ENCODE data around the gene ZCCHC2. TPM values are rescaled to one million over a fixed set of nuclear protein-coding genes. Genes with fewer than 3 reads are reported as not detected.

Gene ZCCHC2
- total and polyA plus RNA-seq, 7 donors = 4.4 to 23.5 (median 14.4) TPM

DNA sequence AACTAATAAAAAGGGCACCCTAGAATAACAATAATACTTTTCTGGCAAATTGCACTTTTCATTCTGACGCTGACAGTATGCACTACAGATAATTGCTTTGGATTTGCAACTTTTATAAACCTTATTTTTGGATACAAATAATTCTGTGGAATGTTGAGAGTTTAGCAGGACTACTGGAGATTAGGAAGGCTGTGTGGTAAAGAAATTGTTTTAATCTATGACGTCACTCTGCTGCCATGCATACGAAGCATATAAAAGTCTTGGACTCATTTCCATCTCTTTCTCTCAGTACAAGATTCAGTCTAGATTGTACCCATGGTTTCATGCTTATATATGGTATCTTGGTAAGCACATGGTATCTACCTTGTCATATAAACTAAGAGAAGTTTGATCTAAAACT is 28.1 kb upstream of the ZCCHC2 start:
- H3K27ac ChIP-seq = no peak overlapping the region
- no peak for TF ChIP-seq EP300 (IDR thresholded peaks at IDR 0.05)
- no peak for TF ChIP-seq CTCF (IDR thresholded peaks at IDR 0.05)
- TF ChIP-seq POLR2A (IDR thresholded peaks at IDR 0.05) = no peak
- TF ChIP-seq POLR2AphosphoS5 (IDR thresholded peaks at IDR 0.05) = no peak
- no peaks in the 10 kb centered on the region for H3K9me3 ChIP-seq
- intact Hi-C loops (cut with DNase I) = no loop called here
- H3K36me3 ChIP-seq = no peaks in the 10 kb centered on the region
- H3K4me1 ChIP-seq = no peaks in the 10 kb centered on the region
- 64 to 73% methylated on average over 3 of the region's 3 CpGs for WGBS, 2 donors
- no peaks in the 10 kb centered on the region for H3K27me3 ChIP-seq
- DNase-seq = no peak
- no peak overlapping the region for H3K4me3 ChIP-seq

- H3K9me3 ChIP-seq = no peaks in the 10 kb centered on the region
- H3K4me1 ChIP-seq = no peaks in the 10 kb centered on the region
- no peak overlapping the region for H3K27ac ChIP-seq
- intact Hi-C loops (cut with DNase I) = no loop called here
- no peaks in the 10 kb centered on the region for H3K36me3 ChIP-seq
- 84 to 89% methylated on average over 2 of the region's 2 CpGs for WGBS, 2 donors
- TF ChIP-seq POLR2A (IDR thresholded peaks at IDR 0.05) = no peak
- no peak for TF ChIP-seq CTCF (IDR thresholded peaks at IDR 0.05)
- TF ChIP-seq EP300 (IDR thresholded peaks at IDR 0.05) = no peak
- TF ChIP-seq POLR2AphosphoS5 (IDR thresholded peaks at IDR 0.05) = no peak
- DNase-seq = no peak
- no peaks in the 10 kb centered on the region for H3K27me3 ChIP-seq
- no peak overlapping the region for H3K4me3 ChIP-seq
These were observed 26.6 kb upstream of the ZCCHC2 start for GRCh38 chr18:62496262-62496661.

GRCh38 chr18:62497190-62497772 is 25.5 kb upstream of the ZCCHC2 start:
- no peaks in the 10 kb centered on the region for H3K27me3 ChIP-seq
- H3K4me1 ChIP-seq = no peaks in the 10 kb centered on the region
- no peaks in the 10 kb centered on the region for H3K36me3 ChIP-seq
- H3K9me3 ChIP-seq = no peaks in the 10 kb centered on the region
- WGBS, 2 donors = 15 to 67% methylated on average over 13 of the region's 13 CpGs
- no peak overlapping the region for H3K4me3 ChIP-seq
- no peak for TF ChIP-seq POLR2AphosphoS5 (IDR thresholded peaks at IDR 0.05)
- no peak for TF ChIP-seq EP300 (IDR thresholded peaks at IDR 0.05)
- no peak for TF ChIP-seq POLR2A (IDR thresholded peaks at IDR 0.05)
- no peak for TF ChIP-seq CTCF (IDR thresholded peaks at IDR 0.05)
- DNase-seq = no peak
- H3K27ac ChIP-seq = no peak overlapping the region
- intact Hi-C loops (cut with DNase I) = no loop called here

GRCh38 chr18:62498616-62499262 is 24.1 kb upstream of the ZCCHC2 start:
- no peak for TF ChIP-seq POLR2AphosphoS5 (IDR thresholded peaks at IDR 0.05)
- TF ChIP-seq POLR2A (IDR thresholded peaks at IDR 0.05) = no peak
- TF ChIP-seq EP300 (IDR thresholded peaks at IDR 0.05) = no peak
- no peak for TF ChIP-seq CTCF (IDR thresholded peaks at IDR 0.05)
- DNase-seq = no peak
- no peaks in the 10 kb centered on the region for H3K27me3 ChIP-seq
- intact Hi-C loops (cut with DNase I) = no loop called here
- WGBS, 2 donors = 88 to 91% methylated on average over 7 of the region's 7 CpGs
- H3K9me3 ChIP-seq = no peaks in the 10 kb centered on the region
- no peaks in the 10 kb centered on the region for H3K36me3 ChIP-seq
- H3K4me1 ChIP-seq = no peaks in the 10 kb centered on the region
- H3K27ac ChIP-seq = no peak overlapping the region
- H3K4me3 ChIP-seq = no peak overlapping the region

- 84 to 93% methylated on average over 10 of the region's 10 CpGs for WGBS, 2 donors
These were observed 23.6 kb upstream of the ZCCHC2 start for GRCh38 chr18:62499263-62499650.

More at GRCh38 chr18:62499263-62499650, 23.6 kb upstream of the ZCCHC2 start:
- H3K4me3 ChIP-seq = no peak overlapping the region
- H3K27ac ChIP-seq = no peak overlapping the region
- DNase-seq = no peak
- H3K27me3 ChIP-seq = no peaks in the 10 kb centered on the region
- no peak for TF ChIP-seq CTCF (IDR thresholded peaks at IDR 0.05)
- no peak for TF ChIP-seq POLR2A (IDR thresholded peaks at IDR 0.05)
- TF ChIP-seq POLR2AphosphoS5 (IDR thresholded peaks at IDR 0.05) = no peak
- no peak for TF ChIP-seq EP300 (IDR thresholded peaks at IDR 0.05)
- no peaks in the 10 kb centered on the region for H3K36me3 ChIP-seq
- no peaks in the 10 kb centered on the region for H3K9me3 ChIP-seq
- H3K4me1 ChIP-seq = no peaks in the 10 kb centered on the region
- intact Hi-C loops (cut with DNase I) = no loop called here

All from sigmoid colon (tissue), 7 donors.